LNCaP clone FGC (cell line): ENCODE measurements around the gene PCCA.

Experiments
- DNase-seq: peaks from one replicate; pipeline ENCODE4 v3.0.0-alpha.2; 2011; ENCODE audit warnings: low read depth
- H3K4me3 ChIP-seq: 2 replicates; pipeline ENCODE4 v1.5.1; 2011; ENCODE audit warnings: mild to moderate bottlenecking, low read depth, low read length, control low read depth
- CTCF ChIP-seq: IDR thresholded peaks from 2 replicates; pipeline ENCODE4 v1.5.1; 2012; ENCODE audit warnings: mild to moderate bottlenecking; ENCODE audit not compliant: control insufficient read depth, insufficient read depth; ENCODE audit errors: extremely low read depth

The PCCA gene

GRCh38 chr13:100231176-100231575, 142.3 kb downstream of the PCCA start:
- no peak for DNase-seq
- TF ChIP-seq CTCF, result no peak
- no peak overlapping the region for H3K4me3 ChIP-seq

- DNase-seq, result no peak
- TF ChIP-seq CTCF, result no peak
These were observed 145.1 kb downstream of the PCCA start for GRCh38 chr13:100234006-100234405.

GRCh38 chr13:100234524-100235136, 145.7 kb downstream of the PCCA start:
- no peak for DNase-seq
- no peak for TF ChIP-seq CTCF
- H3K4me3 ChIP-seq, result no peak overlapping the region

More at GRCh38 chr13:100234006-100234405, 145.1 kb downstream of the PCCA start:
- H3K4me3 ChIP-seq, result no peak overlapping the region

GRCh38 chr13:100235311-100235901, 146.5 kb downstream of the PCCA start:
- peak; percentile 10 for DNase-seq
- peak; percentile 65 for TF ChIP-seq CTCF
- H3K4me3 ChIP-seq, result no peak overlapping the region

GRCh38 chr13:100240109-100240779, 151.4 kb downstream of the PCCA start:
- H3K4me3 ChIP-seq, result no peak overlapping the region
- DNase-seq, result no peak
- TF ChIP-seq CTCF, result no peak

GRCh38 chr13:100244431-100244830, 155.5 kb downstream of the PCCA start:
- TF ChIP-seq CTCF, result no peak
- H3K4me3 ChIP-seq, result no peak overlapping the region
- DNase-seq, result no peak
